SK-N-DZ (cell line): ENCODE measurements around the gene RNF223.
"Not testable (repeated sequence)": the region's sequence is repeated elsewhere in the genome, so short reads cannot be mapped to it uniquely, and the experiment has no call there.

Source experiments
- DNase-seq: peaks from one replicate; pipeline ENCODE4 v3.0.0-alpha.2; 2015; ENCODE audit warnings: low spot score

Gene RNF223

DNA sequence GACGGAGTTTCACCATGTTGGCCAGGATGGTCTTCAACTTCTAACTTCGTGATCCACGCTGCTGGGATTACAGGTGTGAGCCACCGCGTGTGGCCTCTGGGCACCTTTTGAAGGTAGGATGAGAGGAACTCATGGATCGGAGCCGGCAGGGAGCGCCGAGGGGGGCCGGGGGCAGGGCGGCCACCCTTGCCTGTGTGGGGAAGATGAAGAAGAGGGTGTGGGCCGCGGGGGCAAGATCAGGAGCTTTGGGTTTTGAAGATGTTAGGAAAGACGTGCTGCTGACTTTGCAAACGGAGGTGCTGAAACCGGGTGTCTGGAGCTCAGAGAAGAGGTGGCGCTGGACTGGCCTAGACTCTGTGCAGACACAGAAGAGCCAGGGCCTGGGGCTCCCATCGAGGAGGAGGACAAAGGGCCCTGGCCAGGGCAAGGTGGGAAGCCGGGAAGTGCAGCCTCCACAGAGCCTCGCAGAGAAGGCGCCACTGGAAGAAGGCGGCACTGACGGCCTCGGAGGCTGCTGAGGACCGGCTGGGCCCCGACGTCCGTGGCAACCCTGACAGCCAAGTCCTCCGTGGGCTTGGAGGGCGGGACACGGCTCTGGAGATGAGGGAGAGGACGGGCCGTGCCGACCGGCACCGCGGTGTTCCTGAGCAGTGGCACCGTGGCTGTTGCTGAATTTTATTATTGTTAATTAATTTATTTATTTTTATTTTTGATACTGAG is 13.7 kb downstream of the RNF223 start:
- DNase-seq, result no peak

GRCh38 chr1:1059494-1060280 is 14.4 kb downstream of the RNF223 start:
- peak; percentile 63 for DNase-seq

GRCh38 chr1:1058921-1059493 is 15.1 kb downstream of the RNF223 start:
- DNase-seq, result no peak

GRCh38 chr1:1058088-1058905 is 15.8 kb downstream of the RNF223 start:
- no peak for DNase-seq

DNA sequence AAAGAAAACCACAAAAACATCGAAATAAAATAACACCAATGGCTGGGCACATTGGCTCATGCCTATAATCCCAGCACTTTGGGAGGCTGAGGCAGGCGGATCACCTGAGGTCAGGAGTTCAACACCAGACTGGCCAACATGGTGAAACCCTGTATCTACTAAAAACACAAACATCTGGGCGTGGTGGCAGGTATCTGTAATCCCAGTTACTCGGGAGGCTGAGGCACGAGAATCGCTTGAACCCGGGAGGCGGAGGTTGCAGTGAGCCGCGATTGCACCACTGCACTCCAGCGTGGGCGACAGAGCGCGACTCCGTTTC is 16.4 kb downstream of the RNF223 start:
- not testable (repeated sequence) for DNase-seq

- DNase-seq, result no peak
Measured at GRCh38 chr1:1055841-1056736, 18.0 kb downstream of the RNF223 start.

GRCh38 chr1:1054971-1055370 is 19.1 kb downstream of the RNF223 start:
- DNase-seq, result no peak

- DNase-seq, result no peak
Measured at GRCh38 chr1:1054099-1054700, 19.9 kb downstream of the RNF223 start.

- DNase-seq, result no peak
Measured at GRCh38 chr1:1053682-1054081, 20.4 kb downstream of the RNF223 start.

- DNase-seq, result no peak
Measured at GRCh38 chr1:1053022-1053421, 21.1 kb downstream of the RNF223 start.

DNA sequence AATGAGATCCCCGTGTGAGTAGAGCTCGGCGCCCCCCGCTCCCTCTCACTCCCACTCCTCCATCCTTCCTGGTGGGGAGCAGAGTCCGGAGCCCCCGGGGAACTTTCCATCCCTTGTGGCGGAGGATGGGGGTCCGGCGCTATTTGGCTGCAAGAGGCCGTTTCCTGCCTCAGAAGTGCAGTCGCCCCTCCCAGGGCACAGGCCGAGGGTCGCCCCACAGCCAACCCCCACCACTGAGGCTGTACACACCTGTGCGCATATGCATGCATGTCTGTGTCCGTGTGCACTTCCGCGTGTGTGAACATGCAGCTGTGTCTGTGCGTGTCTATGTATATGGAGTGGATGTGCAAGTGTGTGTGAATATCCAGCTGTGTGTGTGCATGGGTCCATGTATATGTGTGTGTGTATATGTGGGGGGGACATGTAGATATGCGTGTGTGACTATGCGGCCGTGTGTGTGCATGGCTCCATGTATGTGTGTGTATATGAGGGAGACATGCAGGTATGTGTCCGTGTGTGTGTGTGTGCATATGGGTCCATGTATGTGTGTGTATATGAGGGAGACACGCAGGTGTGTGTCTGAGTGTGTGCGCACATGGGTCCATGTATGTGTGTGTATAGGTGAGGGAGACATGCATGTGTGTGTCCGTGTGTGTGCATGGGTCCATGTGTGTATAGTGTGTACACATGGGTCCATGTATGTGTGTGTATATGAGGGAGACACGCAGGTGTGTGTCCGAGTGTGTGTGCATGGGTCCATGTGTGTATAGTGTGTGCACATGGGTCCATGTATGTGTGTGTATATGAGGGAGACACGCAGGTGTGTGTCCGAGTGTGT is 21.9 kb downstream of the RNF223 start:
- DNase-seq, result no peak

DNA sequence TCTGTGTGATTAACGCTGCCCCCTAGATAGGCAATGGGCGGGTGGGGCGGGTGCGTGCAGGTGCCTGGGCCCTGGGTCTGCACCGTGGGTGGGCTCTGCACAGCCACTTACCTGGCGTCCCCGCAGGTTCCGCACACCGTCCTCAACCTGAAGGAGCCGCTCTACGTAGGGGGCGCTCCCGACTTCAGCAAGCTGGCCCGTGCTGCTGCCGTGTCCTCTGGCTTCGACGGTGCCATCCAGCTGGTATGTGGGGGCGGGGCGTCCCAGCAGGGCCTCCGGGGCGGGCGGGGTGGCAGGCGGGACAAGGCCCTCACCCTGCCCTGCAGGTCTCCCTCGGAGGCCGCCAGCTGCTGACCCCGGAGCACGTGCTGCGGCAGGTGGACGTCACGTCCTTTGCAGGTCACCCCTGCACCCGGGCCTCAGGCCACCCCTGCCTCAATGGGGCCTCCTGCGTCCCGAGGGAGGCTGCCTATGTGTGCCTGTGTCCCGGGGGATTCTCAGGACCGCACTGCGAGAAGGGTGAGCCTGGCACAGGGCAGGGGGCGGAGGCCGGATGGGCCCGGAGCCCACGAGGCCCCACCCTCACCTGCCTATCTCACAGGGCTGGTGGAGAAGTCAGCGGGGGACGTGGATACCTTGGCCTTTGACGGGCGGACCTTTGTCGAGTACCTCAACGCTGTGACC is 22.8 kb downstream of the RNF223 start:
- no peak for DNase-seq

DNA sequence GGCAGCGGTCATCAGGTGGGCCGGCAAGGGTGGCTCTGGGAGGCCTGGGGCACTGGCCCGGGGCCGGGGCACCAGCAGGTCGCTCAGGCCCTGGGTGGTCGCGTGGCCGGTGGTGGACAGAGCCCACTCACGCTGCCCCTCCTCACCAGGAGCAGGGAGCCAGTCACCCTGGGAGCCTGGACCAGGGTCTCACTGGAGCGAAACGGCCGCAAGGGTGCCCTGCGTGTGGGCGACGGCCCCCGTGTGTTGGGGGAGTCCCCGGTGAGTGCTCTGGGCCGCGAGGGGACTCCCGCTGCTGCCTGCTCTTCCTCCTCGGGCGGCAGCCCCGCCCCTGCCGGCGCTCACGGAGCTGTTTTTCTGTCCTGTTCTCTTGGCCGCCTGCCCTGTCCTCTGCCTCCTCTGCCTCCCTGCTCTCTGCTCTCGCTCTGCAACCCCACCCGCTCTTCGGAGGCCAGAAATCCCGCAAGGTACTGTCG is 23.5 kb downstream of the RNF223 start:
- DNase-seq, result no peak

DNA sequence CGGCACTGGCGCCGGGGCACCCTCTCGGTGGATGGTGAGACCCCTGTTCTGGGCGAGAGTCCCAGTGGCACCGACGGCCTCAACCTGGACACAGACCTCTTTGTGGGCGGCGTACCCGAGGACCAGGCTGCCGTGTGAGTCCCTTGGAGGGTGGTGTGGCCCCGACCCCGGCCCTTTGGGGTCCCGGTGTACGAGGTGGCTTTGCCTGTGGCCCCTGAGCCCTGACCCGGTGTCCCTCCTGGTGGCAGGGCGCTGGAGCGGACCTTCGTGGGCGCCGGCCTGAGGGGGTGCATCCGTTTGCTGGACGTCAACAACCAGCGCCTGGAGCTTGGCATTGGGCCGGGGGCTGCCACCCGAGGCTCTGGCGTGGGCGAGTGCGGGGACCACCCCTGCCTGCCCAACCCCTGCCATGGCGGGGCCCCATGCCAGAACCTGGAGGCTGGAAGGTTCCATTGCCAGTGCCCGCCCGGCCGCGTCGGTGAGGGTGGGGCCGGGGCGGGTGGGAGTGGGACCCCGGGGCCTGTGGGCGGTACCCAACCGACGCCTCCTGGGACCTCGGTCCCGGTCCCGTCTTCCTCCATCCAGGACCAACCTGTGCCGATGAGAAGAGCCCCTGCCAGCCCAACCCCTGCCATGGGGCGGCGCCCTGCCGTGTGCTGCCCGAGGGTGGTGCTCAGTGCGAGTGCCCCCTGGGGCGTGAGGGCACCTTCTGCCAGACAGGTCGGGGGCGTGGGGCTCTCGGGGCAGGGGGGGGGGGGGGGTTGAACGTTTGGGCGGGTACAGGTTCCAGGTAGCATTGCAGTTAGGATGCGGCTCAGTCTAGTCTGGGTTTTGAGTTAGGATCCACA is 24.6 kb downstream of the RNF223 start:
- DNase-seq, result no peak

GRCh38 chr1:1048765-1049164 is 25.3 kb downstream of the RNF223 start:
- DNase-seq, result no peak

GRCh38 chr1:1047963-1048362 is 26.1 kb downstream of the RNF223 start:
- no peak for DNase-seq

DNA sequence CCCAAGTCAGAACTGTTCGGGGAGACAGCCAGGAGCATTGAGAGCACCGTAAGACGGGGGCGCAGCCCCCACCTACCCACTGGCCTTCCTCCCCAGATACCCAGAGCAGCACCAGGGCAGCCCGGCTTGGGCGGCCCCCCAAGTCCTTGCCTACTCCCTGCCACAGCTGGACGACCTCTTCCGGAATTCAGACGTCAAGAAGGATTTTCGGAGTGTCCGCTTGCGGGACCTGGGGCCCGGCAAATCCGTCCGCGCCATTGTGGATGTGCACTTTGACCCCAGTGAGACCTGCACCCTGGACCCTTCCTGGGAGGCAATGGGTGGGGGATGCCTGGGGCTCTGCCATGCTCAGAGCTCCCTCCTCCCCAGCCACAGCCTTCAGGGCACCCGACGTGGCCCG is 26.7 kb downstream of the RNF223 start:
- no peak for DNase-seq

DNA sequence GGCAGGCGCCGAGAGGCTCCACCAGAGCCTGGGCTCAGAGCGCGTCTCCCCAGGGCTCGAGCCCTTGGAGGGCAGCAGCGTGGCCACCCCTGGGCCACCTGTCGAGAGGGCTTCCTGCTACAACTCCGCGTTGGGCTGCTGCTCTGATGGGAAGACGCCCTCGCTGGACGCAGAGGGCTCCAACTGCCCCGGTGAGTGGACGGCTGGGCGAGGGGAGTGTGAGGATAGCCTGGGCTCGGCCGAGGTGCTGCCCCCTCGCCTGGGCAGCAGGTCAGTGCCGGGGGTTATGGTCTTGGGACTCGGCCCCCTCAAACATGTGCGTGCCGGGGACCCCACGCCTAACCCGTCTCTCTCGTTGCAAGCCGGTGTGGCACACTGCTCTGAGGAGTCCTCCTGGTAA is 27.3 kb downstream of the RNF223 start:
- DNase-seq, result no peak
